Measurements from ENCODE around the gene UBL4A. TPM values are rescaled to one million over a fixed set of nuclear protein-coding genes. Genes with fewer than 3 reads are reported as not detected.

Gene UBL4A
- total RNA-seq, 1 experiment from 2014 or later, result 30.4 TPM

GRCh38 chrX:154466036-154466435, 20.4 kb downstream of the UBL4A start:
- no peak overlapping the region for H3K27ac ChIP-seq (ENCODE audit: low read depth, low read length, poor library complexity, severe bottlenecking)
- DNase-seq (ENCODE audit: low spot score), result no peak
- intact Hi-C loops (cut with micrococcal nuclease; ENCODE audit: unreplicated experiment), result no loop called here
- H3K4me1 ChIP-seq (ENCODE audit: insufficient read depth, low read length, poor library complexity, severe bottlenecking), result no peaks in the 10 kb centered on the region
- ChIA-PET CTCF (no interaction called here), POLR2A (ENCODE audit: low non-redundant PET) (no interaction called here)
- H3K4me3 ChIP-seq (ENCODE audit: low read depth, low read length, poor library complexity, severe bottlenecking), result no peak overlapping the region
- BruUV-seq (replicated peaks), result no TSS peak
- no peaks in the 10 kb centered on the region for H3K9me3 ChIP-seq (ENCODE audit: low read depth, low read length, poor library complexity, severe bottlenecking)
- peaks cover 10% of the 10 kb centered on the region for H3K36me3 ChIP-seq (ENCODE audit: insufficient read depth, low read length, poor library complexity, severe bottlenecking)
- no peak for TF ChIP-seq CTCF (conservative IDR thresholded peaks at IDR 0.05; ENCODE audit: low read depth, low read length)
- no peak for TF ChIP-seq EZH2 (IDR thresholded peaks at IDR 0.05; ENCODE audit: borderline replicate concordance, low read depth, low read length, poor library complexity, severe bottlenecking)
- no peaks in the 10 kb centered on the region for H3K27me3 ChIP-seq (replicated peaks; ENCODE audit: insufficient read depth, low read depth, low read length, poor library complexity)

GRCh38 chrX:154465601-154466000, 20.8 kb downstream of the UBL4A start:
- DNase-seq (ENCODE audit: low spot score), result no peak
- no peak overlapping the region for H3K4me3 ChIP-seq (ENCODE audit: low read depth, low read length, poor library complexity, severe bottlenecking)
- H3K36me3 ChIP-seq (ENCODE audit: insufficient read depth, low read length, poor library complexity, severe bottlenecking), result peaks cover 10% of the 10 kb centered on the region
- no peaks in the 10 kb centered on the region for H3K4me1 ChIP-seq (ENCODE audit: insufficient read depth, low read length, poor library complexity, severe bottlenecking)
- TF ChIP-seq EZH2 (IDR thresholded peaks at IDR 0.05; ENCODE audit: borderline replicate concordance, low read depth, low read length, poor library complexity, severe bottlenecking) (no peak), CTCF (conservative IDR thresholded peaks at IDR 0.05; ENCODE audit: low read depth, low read length) (no peak)
- no peaks in the 10 kb centered on the region for H3K27me3 ChIP-seq (replicated peaks; ENCODE audit: insufficient read depth, low read depth, low read length, poor library complexity)
- ChIA-PET CTCF (no interaction called here), POLR2A (ENCODE audit: low non-redundant PET) (no interaction called here)
- intact Hi-C loops (cut with micrococcal nuclease; ENCODE audit: unreplicated experiment), result no loop called here
- H3K9me3 ChIP-seq (ENCODE audit: low read depth, low read length, poor library complexity, severe bottlenecking), result no peaks in the 10 kb centered on the region
- H3K27ac ChIP-seq (ENCODE audit: low read depth, low read length, poor library complexity, severe bottlenecking), result no peak overlapping the region
- no TSS peak for BruUV-seq (replicated peaks)

GRCh38 chrX:154464806-154465365, 21.5 kb downstream of the UBL4A start:
- CTCF ChIA-PET, result no interaction called here
- intact Hi-C loops (cut with micrococcal nuclease; ENCODE audit: unreplicated experiment), result no loop called here
- Histone ChIP-seq H3K27ac (ENCODE audit: low read depth, low read length, poor library complexity, severe bottlenecking) (no peak overlapping the region), H3K9me3 (ENCODE audit: low read depth, low read length, poor library complexity, severe bottlenecking) (no peaks in the 10 kb centered on the region), H3K27me3 (replicated peaks; ENCODE audit: insufficient read depth, low read depth, low read length, poor library complexity) (no peaks in the 10 kb centered on the region), H3K4me1 (ENCODE audit: insufficient read depth, low read length, poor library complexity, severe bottlenecking) (no peaks in the 10 kb centered on the region), H3K36me3 (ENCODE audit: insufficient read depth, low read length, poor library complexity, severe bottlenecking) (peaks cover 10% of the 10 kb centered on the region), H3K4me3 (ENCODE audit: low read depth, low read length, poor library complexity, severe bottlenecking) (no peak overlapping the region)
- POLR2A ChIA-PET (ENCODE audit: low non-redundant PET), result no interaction called here
- TF ChIP-seq CTCF (conservative IDR thresholded peaks at IDR 0.05; ENCODE audit: low read depth, low read length), result no peak
- no peak for TF ChIP-seq EZH2 (IDR thresholded peaks at IDR 0.05; ENCODE audit: borderline replicate concordance, low read depth, low read length, poor library complexity, severe bottlenecking)
- DNase-seq (ENCODE audit: low spot score), result no peak
- no TSS peak for BruUV-seq (replicated peaks)

Data from A673 (cell line).